Activated CD4-positive, CD25-positive, alpha-beta regulatory T cell (primary cell): ENCODE measurements around the gene PDZRN3.

Experiments
- DNase-seq, 4 experiments: peaks; one replicate each; lab custom pipeline; 2025; lab: John Stamatoyannopoulos, UW

The PDZRN3 gene

DNA sequence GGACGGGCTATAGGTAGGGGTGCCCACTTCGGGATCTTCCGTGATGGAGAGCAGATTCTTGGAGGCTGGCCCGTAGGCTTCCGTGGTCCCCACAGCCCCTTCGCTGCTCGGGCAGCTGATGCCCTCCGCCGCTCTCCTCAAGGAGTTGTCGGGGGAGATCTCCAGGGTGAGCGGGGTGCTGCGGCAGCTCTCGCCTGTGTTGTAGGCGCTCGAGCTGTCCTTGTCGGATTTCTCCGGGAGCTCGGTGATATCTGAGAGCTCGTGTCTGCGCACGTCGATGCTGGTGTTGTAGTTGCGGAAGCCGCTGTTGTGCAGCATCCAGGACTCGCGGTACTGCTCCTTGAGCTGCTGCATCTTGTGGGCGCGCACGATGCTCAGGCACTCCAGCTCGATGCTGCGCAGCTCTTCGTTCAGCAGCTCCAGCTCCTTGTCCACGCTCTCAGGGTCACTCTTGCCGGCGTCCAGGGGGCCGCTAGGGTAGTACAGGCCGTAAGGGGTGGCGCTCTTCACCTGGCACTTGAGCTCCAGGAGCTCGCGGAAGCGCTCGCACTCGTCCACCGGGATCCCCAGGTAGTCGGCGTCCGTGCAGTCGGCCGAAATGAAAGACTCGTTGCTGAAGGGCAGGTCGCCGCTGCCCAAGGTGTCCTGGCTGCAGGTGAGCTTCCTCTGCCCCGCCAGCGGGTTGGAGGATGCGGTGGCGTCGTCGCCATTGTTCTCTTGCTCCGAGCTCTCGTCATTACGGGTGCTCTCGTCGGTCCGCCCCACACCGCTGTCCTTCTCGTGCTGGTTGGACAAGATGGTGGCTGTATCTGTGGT is 240.4 kb downstream of the PDZRN3 start:
- no peak for DNase-seq

DNA sequence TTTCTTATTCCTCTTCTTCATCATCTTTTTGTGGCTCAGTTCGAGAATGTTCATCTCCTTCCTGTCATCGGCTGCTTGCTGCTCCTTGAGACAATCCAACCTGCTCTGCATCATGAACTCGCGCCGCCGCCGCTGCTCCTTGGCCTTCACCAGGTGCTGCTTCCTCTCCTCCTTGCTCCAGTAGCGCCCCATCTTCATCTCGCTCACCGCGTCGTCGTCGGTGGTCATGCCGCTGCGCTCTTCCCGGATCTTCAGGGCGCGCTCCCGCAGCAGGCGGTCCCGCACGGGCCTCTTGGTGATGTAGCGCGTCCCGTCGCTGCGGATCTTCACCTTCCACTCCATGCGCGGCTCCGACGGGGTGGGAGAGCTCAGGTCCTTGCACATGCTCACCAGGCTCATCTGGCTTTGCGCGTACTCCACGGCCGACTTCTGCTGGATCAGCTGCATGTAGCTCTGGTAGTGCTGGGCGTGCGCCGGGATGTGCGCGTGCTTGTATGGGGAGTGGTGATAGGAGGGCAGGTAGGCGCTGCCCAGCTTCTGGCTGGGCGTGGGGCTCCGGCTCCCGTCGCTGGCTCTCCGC is 241.2 kb downstream of the PDZRN3 start:
- DNase-seq = no peak

DNA sequence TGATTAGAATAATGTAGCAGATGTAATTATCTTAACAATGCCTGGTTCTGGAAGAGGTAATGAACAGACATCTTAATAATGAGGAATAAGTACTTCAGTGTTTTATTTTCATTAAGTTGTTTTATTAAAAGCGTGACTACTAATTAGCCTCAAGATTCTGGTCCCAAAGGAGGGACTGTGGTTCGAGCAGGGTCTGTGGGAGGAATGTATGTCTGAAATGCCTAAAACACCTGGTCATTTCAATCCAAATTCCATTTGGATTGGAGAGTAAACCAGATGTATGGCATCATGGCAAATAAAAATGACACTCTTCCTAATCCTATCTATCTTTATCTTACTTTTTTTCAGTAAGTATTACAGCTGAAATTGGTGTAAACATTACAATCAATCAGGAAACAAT is 243.2 kb downstream of the PDZRN3 start:
- DNase-seq = no peak

DNA sequence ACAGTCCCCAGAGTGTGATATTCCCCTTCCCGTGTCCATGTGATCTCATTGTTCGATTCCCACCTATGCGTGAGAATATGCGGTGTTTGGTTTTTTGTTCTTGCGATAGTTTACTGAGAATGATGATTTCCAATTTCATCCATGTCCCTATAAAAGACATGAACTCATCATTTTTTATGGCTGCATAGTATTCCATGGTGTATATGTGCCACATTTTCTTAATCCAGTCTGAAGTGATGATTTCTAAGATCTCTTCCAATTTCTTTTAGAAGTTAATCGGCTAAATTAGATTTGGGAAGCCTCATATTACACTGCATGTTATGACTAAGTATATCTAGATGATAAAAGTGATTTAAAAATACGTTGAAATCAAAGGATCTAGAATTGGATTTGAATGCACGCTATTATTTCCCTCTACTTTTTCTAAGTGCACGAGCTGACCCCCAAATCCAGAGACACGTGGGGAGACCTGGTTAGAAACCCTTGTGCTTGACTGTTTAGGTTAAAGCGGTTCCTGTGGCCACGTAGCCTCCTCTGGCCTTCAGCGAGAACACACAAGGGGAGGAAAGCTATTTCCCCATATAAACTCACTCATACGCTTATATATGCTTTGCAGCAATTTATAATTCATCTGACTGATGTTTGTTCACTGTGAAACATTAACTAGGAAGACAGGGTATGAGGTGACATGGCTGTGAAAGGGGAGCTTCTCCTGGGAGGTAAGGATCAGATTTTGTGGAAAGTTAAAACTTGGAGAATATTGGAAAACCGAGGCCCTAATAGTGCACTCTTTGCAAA is 243.8 kb downstream of the PDZRN3 start:
- DNase-seq = no peak

DNA sequence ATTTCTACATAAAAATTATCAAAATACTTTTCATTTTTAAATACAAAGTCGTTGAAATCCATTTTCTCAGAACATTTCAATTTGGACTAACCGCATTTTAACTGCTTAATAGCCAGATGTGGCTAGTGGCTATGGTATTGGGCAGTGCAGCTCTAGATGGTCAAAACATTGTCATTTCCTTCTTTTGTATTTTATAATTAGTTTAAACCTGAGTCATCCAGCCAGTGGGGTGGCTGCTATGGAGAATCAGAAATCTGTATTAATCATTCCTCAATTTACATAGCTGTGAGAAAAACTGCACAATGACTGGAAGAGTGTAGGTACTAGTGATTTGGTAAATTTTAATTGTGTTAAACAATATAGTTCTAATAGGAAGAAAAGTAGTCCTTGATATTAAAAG is 245.3 kb downstream of the PDZRN3 start:
- DNase-seq = no peak

DNA sequence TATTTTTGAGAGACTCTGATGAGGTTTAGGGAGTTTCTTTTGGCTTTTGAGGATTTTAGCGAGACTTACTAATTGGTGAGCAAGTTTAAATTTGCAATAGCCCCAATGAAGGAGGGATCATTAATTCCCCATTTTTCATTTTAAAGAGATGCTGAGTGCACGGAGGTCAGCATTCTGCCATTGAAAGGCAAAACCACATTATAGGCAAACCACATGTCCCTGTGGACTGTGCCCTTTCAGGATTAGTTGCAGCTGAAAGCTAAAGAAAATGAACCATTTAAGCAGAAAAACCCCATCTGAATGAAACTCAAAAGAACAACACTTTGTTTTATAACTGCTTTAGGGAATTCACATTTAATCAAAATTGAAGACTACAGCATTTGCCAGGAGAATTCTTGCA is 246.5 kb downstream of the PDZRN3 start:
- no peak for DNase-seq

DNA sequence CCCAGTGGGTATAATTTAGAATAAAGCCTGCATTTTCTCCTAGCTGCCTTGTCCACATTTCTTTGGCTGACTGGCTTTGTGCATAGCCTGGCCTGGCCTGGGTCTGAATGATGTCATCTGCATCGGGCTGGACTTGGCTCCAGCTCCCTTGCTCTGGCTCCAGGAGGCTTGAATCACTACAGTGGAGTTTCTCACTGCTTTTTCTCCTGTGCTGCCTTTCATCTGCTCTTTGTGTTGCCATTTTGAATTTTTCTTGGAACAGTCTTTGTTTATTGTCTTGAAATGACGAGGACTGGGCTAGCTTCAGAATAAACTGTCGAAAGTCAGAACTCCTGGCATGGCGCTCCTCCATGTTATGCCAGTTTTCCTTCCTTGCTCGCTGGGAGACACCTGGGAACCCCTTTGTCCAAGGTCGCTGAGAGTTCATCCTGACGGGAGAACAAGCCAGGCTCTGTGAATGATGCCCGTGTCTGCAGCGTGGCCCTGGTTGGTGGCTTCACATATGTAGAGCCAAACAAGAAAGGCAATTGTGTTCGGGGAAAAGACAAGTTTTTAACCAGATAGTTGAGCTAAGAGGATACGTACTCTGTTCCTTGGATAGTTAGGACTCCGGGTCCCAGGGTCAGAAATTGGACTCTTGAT is 258.9 kb downstream of the PDZRN3 start:
- DNase-seq = no peak

DNA sequence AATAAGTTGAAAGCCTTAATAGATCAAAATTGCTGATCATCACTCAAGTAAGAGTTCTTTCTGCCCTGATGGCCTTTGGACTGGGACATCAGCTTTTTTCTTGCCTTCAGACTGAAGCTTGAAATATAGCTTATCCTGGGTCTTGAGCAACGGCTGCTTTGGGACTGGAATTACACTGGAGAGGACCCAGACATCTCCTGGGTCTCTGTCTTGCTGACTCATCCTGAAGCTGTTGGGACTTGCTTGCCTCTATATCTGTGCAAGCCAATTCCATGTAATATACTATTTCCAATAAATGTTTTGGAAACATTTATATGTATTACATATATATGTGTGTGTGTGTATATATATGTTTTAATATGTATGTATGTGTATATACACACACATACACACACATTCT is 260.2 kb downstream of the PDZRN3 start:
- no peak for DNase-seq

DNA sequence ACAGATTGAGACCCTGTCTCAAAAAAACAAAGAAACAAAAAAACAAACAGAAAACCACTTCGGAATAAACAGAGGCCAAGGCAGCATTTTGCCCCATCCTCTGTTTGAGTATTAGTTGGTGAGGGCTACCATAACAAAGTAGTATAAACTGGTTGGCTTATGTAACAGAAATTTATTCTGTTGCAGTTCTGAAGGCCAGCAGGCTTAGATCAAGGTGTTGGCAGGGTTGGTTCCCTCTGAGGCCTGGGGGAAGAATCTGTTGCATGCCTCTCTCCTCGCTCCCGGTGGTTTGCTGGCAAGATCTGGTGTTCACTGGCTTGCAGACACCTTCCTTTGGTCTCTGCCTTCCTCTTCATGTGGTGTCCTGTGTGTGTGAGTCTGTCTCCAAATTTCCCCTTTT is 261.6 kb downstream of the PDZRN3 start:
- DNase-seq = no peak

DNA sequence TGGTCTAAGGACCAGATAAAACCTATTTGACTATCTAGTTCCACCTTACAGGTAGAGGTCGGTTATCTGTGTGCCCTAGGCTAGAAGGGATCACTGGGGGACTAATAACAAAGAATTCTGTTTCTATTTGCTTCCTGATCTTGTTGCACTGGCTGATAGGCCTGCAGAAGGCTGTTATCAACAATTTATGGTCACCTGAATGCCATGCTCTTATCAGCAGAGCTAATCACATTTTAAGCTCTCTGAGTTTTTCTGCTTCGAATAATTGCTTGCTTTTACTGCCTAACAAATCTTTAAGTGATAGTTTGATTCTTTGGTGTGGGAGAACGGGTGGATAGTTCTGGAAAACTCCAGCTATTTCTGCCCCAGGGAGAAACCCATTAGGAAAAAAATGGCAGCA is 263.1 kb downstream of the PDZRN3 start:
- DNase-seq = no peak

DNA sequence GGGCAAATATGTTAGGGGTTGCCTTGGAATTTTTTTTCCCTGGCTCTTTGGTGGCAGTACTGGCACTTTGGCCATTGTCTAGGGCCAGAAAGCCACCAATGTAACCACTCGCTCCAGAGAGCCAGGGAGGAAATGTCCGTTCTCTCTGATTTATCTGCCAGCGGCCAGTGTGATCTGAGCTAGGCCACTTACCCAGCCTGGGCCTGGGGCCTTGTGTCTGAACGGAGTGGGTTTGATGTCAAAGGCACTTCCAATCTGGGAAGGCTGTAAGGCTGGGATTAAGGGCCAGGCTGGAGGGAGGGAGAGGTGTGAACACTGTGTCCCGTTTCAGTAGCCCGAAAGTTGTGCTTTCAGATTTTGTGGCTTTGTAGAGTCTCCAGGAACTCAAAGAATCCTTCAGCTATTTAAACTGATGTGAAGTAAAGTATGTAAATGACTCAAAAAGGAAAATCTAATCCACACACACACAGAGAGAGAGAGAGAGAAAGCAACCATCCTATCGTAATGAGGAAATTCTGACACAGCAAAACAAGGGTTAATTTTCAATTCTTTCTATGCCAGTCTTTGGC is 271.0 kb downstream of the PDZRN3 start:
- no peak for DNase-seq

DNA sequence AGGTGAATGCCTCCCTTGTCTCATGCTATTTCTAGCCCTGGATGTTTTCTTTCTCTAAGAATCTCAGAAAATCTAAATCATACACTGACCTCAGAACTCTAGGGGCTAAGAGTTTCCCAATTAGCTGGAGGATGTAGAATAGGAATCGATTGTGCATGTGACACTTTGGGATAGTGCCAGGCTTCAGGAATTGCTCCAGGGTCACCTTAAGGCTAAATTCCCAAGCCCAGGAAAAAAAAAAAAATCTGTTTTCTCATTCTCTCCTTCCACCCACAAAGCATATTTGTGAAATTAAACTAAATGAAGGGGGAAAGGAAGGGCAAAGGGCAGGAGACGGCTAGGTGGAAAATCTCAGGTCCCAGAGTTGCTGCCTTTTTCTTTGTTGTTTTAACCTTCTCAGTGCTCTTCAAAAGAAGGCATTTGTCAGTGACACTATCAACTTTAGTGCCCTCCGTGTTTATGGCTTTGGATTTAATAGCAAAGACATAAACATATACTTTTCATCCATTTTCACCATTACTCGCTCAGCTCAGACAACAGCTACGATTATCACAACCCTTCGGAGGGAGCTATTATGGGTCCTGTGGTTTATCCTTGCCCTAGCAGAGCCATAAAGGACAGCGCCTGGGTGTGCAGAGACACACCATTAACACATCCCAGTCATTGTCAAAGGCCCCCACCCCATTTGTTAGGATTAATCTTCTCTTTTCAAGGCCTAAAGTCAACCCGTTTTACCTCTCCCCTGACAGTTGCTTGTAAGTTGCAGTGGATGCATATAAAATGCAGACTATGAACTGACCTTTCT is 271.7 kb downstream of the PDZRN3 start:
- no peak for DNase-seq

DNA sequence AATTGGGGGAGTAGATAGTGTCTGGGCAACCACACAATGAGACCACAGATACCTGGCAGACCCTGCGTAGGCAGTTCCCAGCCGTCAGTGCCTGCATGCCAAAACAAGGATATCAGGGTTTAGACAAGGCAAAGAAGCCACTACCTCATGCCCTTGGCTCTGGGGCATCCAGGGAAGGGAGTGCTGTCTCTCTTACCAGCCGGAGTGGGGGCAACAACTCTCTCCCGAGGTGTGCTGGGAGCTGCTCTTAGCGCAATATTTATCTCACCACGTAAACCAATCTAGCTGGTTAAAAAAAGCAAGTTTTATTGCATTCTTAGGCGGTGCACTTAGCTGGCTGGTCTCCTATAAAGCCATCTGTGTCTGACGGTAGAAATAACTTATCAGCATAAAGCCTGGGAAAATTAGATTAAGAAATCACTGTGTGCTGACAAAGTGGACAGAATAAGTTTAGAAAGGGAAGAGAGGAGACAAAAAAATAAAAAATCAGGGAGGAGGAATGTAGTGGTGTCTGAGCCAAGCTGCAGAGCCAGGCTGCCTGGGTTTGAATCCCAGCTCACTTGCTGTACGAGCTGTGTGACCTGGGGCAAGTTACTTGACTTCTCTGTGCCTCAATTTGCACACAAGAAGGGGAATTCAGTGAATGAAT is 273.2 kb downstream of the PDZRN3 start:
- no peak for DNase-seq

DNA sequence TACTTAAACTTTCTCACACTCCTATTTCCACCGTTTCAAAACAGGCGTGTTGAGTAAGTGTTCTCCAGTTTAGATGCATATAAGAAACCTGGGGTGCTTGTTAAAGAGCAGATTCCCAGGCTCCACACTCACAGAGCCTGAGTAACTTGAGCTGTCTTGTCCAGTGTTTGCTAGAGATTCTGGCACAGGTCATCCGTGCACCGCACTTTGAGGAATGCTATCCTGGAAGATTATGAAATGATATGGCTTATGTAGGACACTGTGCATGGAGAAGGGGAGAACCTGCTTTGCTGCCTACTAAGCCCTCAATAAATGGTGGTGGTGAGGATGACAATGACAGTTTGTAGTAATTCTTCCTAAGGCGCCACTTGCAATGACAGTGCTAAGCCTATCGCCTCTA is 273.7 kb downstream of the PDZRN3 start:
- DNase-seq = no peak

DNA sequence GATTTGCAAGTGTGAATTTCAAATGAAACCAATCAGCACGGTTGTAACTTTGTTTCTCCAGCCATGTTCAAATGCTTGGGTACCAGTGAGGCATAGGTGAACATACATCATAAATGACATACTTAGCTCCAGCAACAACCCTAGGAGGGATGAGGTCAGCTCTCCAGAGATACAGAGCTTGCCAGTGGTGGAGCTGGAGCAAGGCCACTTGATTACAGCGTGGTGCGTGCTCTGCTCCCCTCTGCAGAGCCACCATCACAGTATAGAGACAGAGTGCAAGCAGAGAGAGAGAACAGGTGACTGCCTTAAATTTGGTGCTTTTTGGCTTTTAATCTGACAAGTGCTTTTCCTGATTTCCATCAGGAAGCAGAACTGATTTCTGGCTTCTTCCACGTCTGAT is 275.1 kb downstream of the PDZRN3 start:
- no peak for DNase-seq

DNA sequence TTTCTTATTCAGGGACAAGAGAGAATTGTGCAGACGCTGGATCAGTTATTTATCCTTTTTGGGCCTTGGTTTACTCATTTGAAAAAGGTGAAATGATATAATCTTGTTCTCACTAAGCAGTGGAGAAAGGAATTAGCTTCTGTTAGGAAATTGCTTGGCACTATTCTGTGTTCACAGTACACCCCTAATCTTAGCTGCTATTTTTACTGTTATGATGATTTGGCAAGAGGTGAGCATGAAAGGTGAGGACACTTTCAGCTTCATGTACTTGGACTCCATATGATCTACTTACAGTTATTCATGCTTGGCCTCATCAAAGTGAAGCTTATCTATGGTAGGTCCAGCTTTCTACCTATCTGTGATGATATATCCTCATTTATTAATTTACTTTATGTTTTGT is 282.7 kb downstream of the PDZRN3 start:
- no peak for DNase-seq

DNA sequence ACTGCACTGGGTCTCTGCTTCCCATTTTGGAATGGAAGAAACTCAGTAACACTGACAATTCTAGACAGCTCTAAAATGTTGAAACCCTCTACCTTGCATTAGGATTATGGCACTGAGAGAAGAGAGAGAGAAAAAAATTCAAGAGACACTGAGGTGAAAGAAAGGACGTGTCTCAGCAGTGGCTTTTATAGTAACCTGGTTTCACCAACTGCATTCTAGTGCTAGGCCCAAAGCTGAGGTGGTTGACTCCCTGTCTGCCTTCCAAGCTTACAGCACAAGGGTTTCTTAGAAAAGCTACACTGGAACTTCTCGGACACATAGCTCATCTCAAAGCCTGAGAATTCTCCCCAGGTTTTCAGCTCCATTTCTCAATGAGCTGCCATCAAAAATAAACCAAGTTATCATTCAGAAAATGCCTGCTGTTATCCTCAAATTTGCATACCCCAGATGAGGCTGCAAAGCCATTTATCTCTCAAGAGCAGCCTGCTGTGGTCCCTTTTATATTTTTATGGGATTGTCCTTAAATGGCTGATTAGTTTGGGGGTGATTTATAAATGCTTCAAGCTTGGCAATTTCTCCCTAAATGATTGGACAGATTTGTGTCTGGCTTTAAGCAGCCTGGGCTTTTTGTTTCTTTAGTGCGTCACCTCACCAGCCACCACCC is 283.3 kb downstream of the PDZRN3 start:
- no peak for DNase-seq

DNA sequence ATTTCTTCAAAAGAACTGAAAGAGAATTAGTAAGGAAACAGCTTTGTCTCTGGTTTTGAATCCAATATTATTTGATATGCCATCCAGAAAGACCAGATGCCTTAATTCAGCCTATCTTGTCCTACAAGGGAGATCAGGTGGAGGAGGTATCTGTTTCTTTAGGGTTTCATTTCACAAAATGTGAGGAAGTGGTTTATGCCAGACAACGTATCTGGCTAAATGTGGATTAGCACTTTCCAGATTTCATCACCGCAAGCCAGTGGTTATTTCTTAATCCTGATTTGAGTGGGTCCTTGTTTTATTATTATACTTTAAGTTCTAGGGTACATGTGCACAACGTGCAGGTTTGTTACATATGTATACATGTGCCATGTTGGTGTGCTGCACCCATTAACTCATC is 292.2 kb downstream of the PDZRN3 start:
- DNase-seq = no peak
